Activated CD4-positive, alpha-beta T cell treated with anti-CD3 and anti-CD28 coated beads, Interleukin-2, amount 10 ng/mL, durations not matched to agents 24 days and 14 days (primary cell): ENCODE measurements around the gene SMG1. TPM values are rescaled to one million over a fixed set of nuclear protein-coding genes. Genes with fewer than 3 reads are reported as not detected.
"Not testable (repeated sequence)": the region's sequence is repeated elsewhere in the genome, so short reads cannot be mapped to it uniquely, and the experiment has no call there.

Source experiments
- DNase-seq: peaks from one replicate; pipeline ENCODE4 v3.0.0; 2022
- H3K27ac Mint-ChIP-seq: one replicate; pipeline ENCODE4 v1.8.0; 2022; ENCODE audit warnings: mild to moderate bottlenecking, mixed read lengths
- H3K27me3 Mint-ChIP-seq: one replicate; pipeline ENCODE4 v1.8.0; 2022; ENCODE audit warnings: mixed read lengths
- H3K36me3 Mint-ChIP-seq: one replicate; pipeline ENCODE4 v1.8.0; 2022; ENCODE audit warnings: low read depth, mild to moderate bottlenecking, mixed read lengths
- H3K4me1 Mint-ChIP-seq: one replicate; pipeline ENCODE4 v1.8.0; 2021; ENCODE audit warnings: mixed read lengths
- H3K4me3 Mint-ChIP-seq: one replicate; pipeline ENCODE4 v1.8.0; 2022; ENCODE audit warnings: mild to moderate bottlenecking, moderate library complexity, mixed read lengths
- H3K9me3 Mint-ChIP-seq: one replicate; pipeline ENCODE4 v1.8.0; 2021; ENCODE audit warnings: mixed read lengths
- intact Hi-C: fragments of 100-400 bp; cut with micrococcal nuclease; formaldehyde crosslinking; loops from one replicate; pipeline ENCODE4 v1.15.1; 2023
- total RNA-seq: library from RNA; stranded (reverse); gene quantifications from 2 replicates; pipeline ENCODE4 v1.2.3, GENCODE V29; 2022

SMG1 gene
- total RNA-seq, result 146 and 148 TPM in 2 replicates

GRCh38 chr16:18925986-18926865 is at the start of gene SMG1:
Gene SMG1 (minus strand): TSS chr16:18926408. CDS start chr16:18926041, 367 bp downstream.
- H3K36me3 Mint-ChIP-seq, H3K27me3 Mint-ChIP-seq, H3K9me3 Mint-ChIP-seq: not testable (repeated sequence)
- Mint-ChIP-seq H3K4me3 (peak within 1 kb of the TSS; percentile 94), H3K4me1 (peaks cover 21% of the 10 kb centered on the region), H3K27ac (peak within 1 kb of the TSS; percentile 96)
- peak; percentile 98 for DNase-seq
- intact Hi-C loops, result loop anchor here (1.0 to 5.0 kb wide), 4 partner anchors 41 to 597 kb away; partner anchors contain the start of genes ARL6IP1, CCP110, GDE1 and RPS15A

GRCh38 chr16:18975109-18975508 is 48.9 kb upstream of the SMG1 start:
- intact Hi-C loops, result no loop called here
- no peaks in the 10 kb centered on the region for H3K4me1 Mint-ChIP-seq
- no peak overlapping the region for H3K27ac Mint-ChIP-seq
- no peaks in the 10 kb centered on the region for H3K9me3 Mint-ChIP-seq
- H3K4me3 Mint-ChIP-seq, result no peak overlapping the region
- no peaks in the 10 kb centered on the region for H3K36me3 Mint-ChIP-seq
- H3K27me3 Mint-ChIP-seq, result peaks cover 22% of the 10 kb centered on the region
- DNase-seq, result no peak

GRCh38 chr16:18969855-18970240 is 43.6 kb upstream of the SMG1 start:
- intact Hi-C loops, result loop anchor here (1.0 to 10.0 kb wide), 3 partner anchors 43 to 169 kb away; partner anchors contain the start of genes ARL6IP1, COQ7 and SMG1
- H3K4me1 Mint-ChIP-seq, result peaks cover 7% of the 10 kb centered on the region
- H3K27me3 Mint-ChIP-seq, result peaks cover 2% of the 10 kb centered on the region
- H3K27ac Mint-ChIP-seq, result no peak overlapping the region
- no peaks in the 10 kb centered on the region for H3K9me3 Mint-ChIP-seq
- no peaks in the 10 kb centered on the region for H3K36me3 Mint-ChIP-seq
- H3K4me3 Mint-ChIP-seq, result no peak overlapping the region
- no peak for DNase-seq

GRCh38 chr16:18969050-18969854 is 43.0 kb upstream of the SMG1 start:
- no peak overlapping the region for H3K27ac Mint-ChIP-seq

GRCh38 chr16:18966791-18967190 is 40.6 kb upstream of the SMG1 start:
- no peaks in the 10 kb centered on the region for H3K9me3 Mint-ChIP-seq
- H3K4me3 Mint-ChIP-seq, result no peak overlapping the region
- no peak for DNase-seq
- peaks cover 7% of the 10 kb centered on the region for H3K4me1 Mint-ChIP-seq
- H3K27ac Mint-ChIP-seq, result no peak overlapping the region
- H3K27me3 Mint-ChIP-seq, result peaks cover 5% of the 10 kb centered on the region
- intact Hi-C loops, result loop anchor here (5.0 to 10.0 kb wide), 2 partner anchors 39 to 98 kb away; partner anchors contain the start of genes COQ7 and SMG1
- H3K36me3 Mint-ChIP-seq, result no peaks in the 10 kb centered on the region

More at GRCh38 chr16:18969050-18969854, 43.0 kb upstream of the SMG1 start:
- Mint-ChIP-seq H3K36me3 (no peaks in the 10 kb centered on the region), H3K4me1 (peaks cover 7% of the 10 kb centered on the region), H3K4me3 (peak overlapping the region; percentile 53), H3K9me3 (no peaks in the 10 kb centered on the region), H3K27me3 (peaks cover 2% of the 10 kb centered on the region)
- peak; percentile 94 for DNase-seq
- intact Hi-C loops, result loop anchor here (1.0 to 10.0 kb wide), 3 partner anchors 42 to 168 kb away; partner anchors contain the start of genes ARL6IP1, COQ7 and SMG1

GRCh38 chr16:18965555-18965954 is 39.3 kb upstream of the SMG1 start:
- intact Hi-C loops, result loop anchor here (5.0 to 10.0 kb wide), 2 partner anchors 38 to 99 kb away; partner anchors contain the start of genes COQ7 and SMG1
- H3K36me3 Mint-ChIP-seq, result no peaks in the 10 kb centered on the region
- DNase-seq, result no peak
- H3K4me3 Mint-ChIP-seq, result no peak overlapping the region
- H3K27me3 Mint-ChIP-seq, result peaks cover 6% of the 10 kb centered on the region
- peaks cover 7% of the 10 kb centered on the region for H3K4me1 Mint-ChIP-seq
- no peak overlapping the region for H3K27ac Mint-ChIP-seq
- H3K9me3 Mint-ChIP-seq, result no peaks in the 10 kb centered on the region

- Mint-ChIP-seq H3K36me3 (no peaks in the 10 kb centered on the region), H3K4me1 (peaks cover 5% of the 10 kb centered on the region), H3K9me3 (no peaks in the 10 kb centered on the region), H3K27me3 (peaks cover 13% of the 10 kb centered on the region), H3K27ac (no peak overlapping the region), H3K4me3 (no peak overlapping the region)
- intact Hi-C loops, result no loop called here
- no peak for DNase-seq
Measured at GRCh38 chr16:18959031-18959505, 32.9 kb upstream of the SMG1 start.

GRCh38 chr16:18958621-18959029 is 32.4 kb upstream of the SMG1 start:
- intact Hi-C loops, result no loop called here
- Mint-ChIP-seq H3K27me3 (peaks cover 13% of the 10 kb centered on the region), H3K36me3 (no peaks in the 10 kb centered on the region), H3K4me3 (no peak overlapping the region), H3K4me1 (peaks cover 5% of the 10 kb centered on the region), H3K27ac (no peak overlapping the region), H3K9me3 (no peaks in the 10 kb centered on the region)
- DNase-seq, result no peak

GRCh38 chr16:18956658-18957241 is 30.5 kb upstream of the SMG1 start:
- H3K4me1 Mint-ChIP-seq, H3K9me3 Mint-ChIP-seq, H3K27me3 Mint-ChIP-seq, intact Hi-C loops, H3K36me3 Mint-ChIP-seq, DNase-seq, H3K27ac Mint-ChIP-seq: not testable (repeated sequence)
- peak overlapping the region; percentile 55 for H3K4me3 Mint-ChIP-seq

GRCh38 chr16:18955874-18956580 is 29.8 kb upstream of the SMG1 start:
- H3K27ac Mint-ChIP-seq, H3K4me1 Mint-ChIP-seq, H3K27me3 Mint-ChIP-seq, H3K36me3 Mint-ChIP-seq, intact Hi-C loops, H3K9me3 Mint-ChIP-seq: not testable (repeated sequence)
- H3K4me3 Mint-ChIP-seq, result peak overlapping the region; percentile 55
- DNase-seq, result peak; percentile 72

GRCh38 chr16:18953547-18953946 is 27.3 kb upstream of the SMG1 start:
- Mint-ChIP-seq H3K9me3 (no peaks in the 10 kb centered on the region), H3K27me3 (peaks cover 6% of the 10 kb centered on the region), H3K36me3 (no peaks in the 10 kb centered on the region), H3K27ac (no peak overlapping the region), H3K4me1 (peaks cover 11% of the 10 kb centered on the region), H3K4me3 (no peak overlapping the region)
- no peak for DNase-seq
- intact Hi-C loops, result no loop called here

GRCh38 chr16:18950469-18951185 is 24.4 kb upstream of the SMG1 start:
- Mint-ChIP-seq H3K9me3 (no peaks in the 10 kb centered on the region), H3K4me3 (no peak overlapping the region), H3K27me3 (peaks cover 3% of the 10 kb centered on the region), H3K4me1 (peaks cover 24% of the 10 kb centered on the region), H3K27ac (no peak overlapping the region), H3K36me3 (no peaks in the 10 kb centered on the region)
- peak; percentile 63 for DNase-seq
- intact Hi-C loops, result no loop called here
